ENCODE data around the gene APEX1.
"Not testable (repeated sequence)": the region's sequence is repeated elsewhere in the genome, so short reads cannot be mapped to it uniquely, and the experiment has no call there.

Gene APEX1

GRCh38 chr14:20478894-20479293 lies 23.9 kb downstream of the APEX1 start:
- DNase-seq = no peak

- DNase-seq = no peak
These were observed 27.4 kb downstream of the APEX1 start for GRCh38 chr14:20482382-20482781.

- no peak for DNase-seq
These were observed 30.9 kb downstream of the APEX1 start for GRCh38 chr14:20485900-20486299.

GRCh38 chr14:20486684-20487395 lies 31.8 kb downstream of the APEX1 start:
- DNase-seq = no peak

- DNase-seq = no peak
These were observed 32.3 kb downstream of the APEX1 start for GRCh38 chr14:20487396-20487725.

GRCh38 chr14:20489093-20489994 lies 34.3 kb downstream of the APEX1 start:
- DNase-seq = no peak

GRCh38 chr14:20490563-20490962 lies 35.5 kb downstream of the APEX1 start:
- DNase-seq = no peak

GRCh38 chr14:20492486-20492885 lies 37.5 kb downstream of the APEX1 start:
- no peak for DNase-seq

GRCh38 chr14:20493634-20494033 lies 38.6 kb downstream of the APEX1 start:
- DNase-seq = no peak

- no peak for DNase-seq
These were observed 40.1 kb downstream of the APEX1 start for GRCh38 chr14:20494935-20495766.

- no peak for DNase-seq
These were observed 43.6 kb downstream of the APEX1 start for GRCh38 chr14:20498622-20499021.

GRCh38 chr14:20499108-20499507 lies 44.1 kb downstream of the APEX1 start:
- no peak for DNase-seq

GRCh38 chr14:20499881-20500280 lies 44.9 kb downstream of the APEX1 start:
- no peak for DNase-seq

- DNase-seq = no peak
These were observed 46.3 kb downstream of the APEX1 start for GRCh38 chr14:20501346-20501745.

GRCh38 chr14:20503898-20504297 lies 48.9 kb downstream of the APEX1 start:
- no peak for DNase-seq

- not testable (repeated sequence) for DNase-seq
These were observed 51.2 kb downstream of the APEX1 start for GRCh38 chr14:20506276-20506675.

GRCh38 chr14:20506752-20507151 lies 51.7 kb downstream of the APEX1 start:
- DNase-seq = not testable (repeated sequence)

Data from DMS79 (cell line).